Osteocyte (in vitro differentiated cells): ENCODE data around the gene GLIPR1L2. TPM values are rescaled to one million over a fixed set of nuclear protein-coding genes. Genes with fewer than 3 reads are reported as not detected.
"Not testable (repeated sequence)": the region's sequence is repeated elsewhere in the genome, so short reads cannot be mapped to it uniquely, and the experiment has no call there.

Experiments used
- DNase-seq: peaks from one replicate; pipeline ENCODE4 v3.0.0; 2021; ENCODE audit warnings: mixed read lengths; ENCODE audit not compliant: unreplicated experiment; ENCODE audit errors: extremely low spot score
- H3K27ac Mint-ChIP-seq: one replicate; pipeline ENCODE4 v1.8.0; 2021; ENCODE audit warnings: mild to moderate bottlenecking, mixed read lengths; ENCODE audit not compliant: unreplicated experiment
- H3K27me3 Mint-ChIP-seq: one replicate; pipeline ENCODE4 v1.8.0; 2021; ENCODE audit warnings: mixed read lengths; ENCODE audit not compliant: unreplicated experiment
- H3K36me3 Mint-ChIP-seq: one replicate; pipeline ENCODE4 v1.8.0; 2021; ENCODE audit warnings: mixed read lengths; ENCODE audit not compliant: unreplicated experiment
- H3K4me1 Mint-ChIP-seq: one replicate; pipeline ENCODE4 v1.8.0; 2021; ENCODE audit warnings: mixed read lengths; ENCODE audit not compliant: unreplicated experiment
- H3K4me3 Mint-ChIP-seq: one replicate; pipeline ENCODE4 v1.8.0; 2021; ENCODE audit warnings: mild to moderate bottlenecking, moderate library complexity, mixed read lengths; ENCODE audit not compliant: unreplicated experiment
- H3K9me3 Mint-ChIP-seq: one replicate; pipeline ENCODE4 v1.8.0; 2021; ENCODE audit warnings: mixed read lengths; ENCODE audit not compliant: unreplicated experiment
- CTCF ChIP-seq: fragments of 200-600 bp; sonication (generic); IDR thresholded peaks from 2 replicates; pipeline ENCODE4 v1.5.0; 2021; ENCODE audit warnings: antibody characterized with exemption, mild to moderate bottlenecking, moderate library complexity
- long read RNA-seq: library from polyadenylated mRNA; unstranded; transcript quantifications from one replicate; pipeline ENCODE4 v2.0.0, GENCODE V29; 2021
- total RNA-seq: library from RNA; stranded (reverse); gene quantifications from 2 replicates; pipeline ENCODE4 v1.2.1, GENCODE V29; 2021

The GLIPR1L2 gene
- total RNA-seq: 0.78 and 1.2 TPM in 2 replicates
- long read RNA-seq, transcript GLIPR1L2-201 (4 exons, 1,729 nt): major isoform, 5 of 6 reads
- long read RNA-seq, partial matches to known transcripts: 0 of 6 reads
- long read RNA-seq, other reads (novel, unspliced or antisense): 0 of 6 reads

GRCh38 chr12:75390899-75391538 is at the start of gene GLIPR1L2:
Gene GLIPR1L2, plus strand, starts transcription at chr12:75391089. Its CDS starts 28 bp downstream, at chr12:75391117.
- TF ChIP-seq CTCF: peak; percentile 88
- Mint-ChIP-seq H3K4me1 (peaks cover 36% of the 10 kb centered on the region), H3K27me3 (no peaks in the 10 kb centered on the region), H3K9me3 (no peaks in the 10 kb centered on the region), H3K36me3 (no peaks in the 10 kb centered on the region), H3K4me3 (peak within 1 kb of the TSS; percentile 85), H3K27ac (peak within 1 kb of the TSS; percentile 96)
- peak; percentile 98 for DNase-seq

DNA sequence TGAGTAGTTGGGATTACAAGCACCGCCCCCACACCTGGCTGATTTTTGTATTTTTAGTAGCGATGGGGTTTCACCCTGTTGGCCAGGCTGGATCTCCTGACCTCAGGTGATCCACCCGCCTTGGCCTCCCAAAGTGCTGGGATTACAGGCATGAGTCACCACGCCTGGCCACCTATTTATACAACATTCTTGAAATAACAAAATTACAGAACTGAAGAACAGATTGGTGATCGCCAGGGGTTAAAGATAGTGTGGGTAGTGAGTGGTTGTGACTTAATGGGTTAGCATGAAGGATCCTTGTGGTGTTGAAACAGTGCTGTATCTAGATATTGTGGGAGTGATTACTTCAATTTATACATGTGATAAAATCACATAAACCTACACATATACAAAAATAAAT is 49.0 kb upstream of the GLIPR1L2 start:
- Mint-ChIP-seq H3K4me1 (no peaks in the 10 kb centered on the region), H3K27me3 (peaks cover 10% of the 10 kb centered on the region), H3K4me3 (no peak overlapping the region), H3K9me3 (no peaks in the 10 kb centered on the region), H3K36me3 (peaks cover 3% of the 10 kb centered on the region), H3K27ac (no peak overlapping the region)
- DNase-seq: no peak
- TF ChIP-seq CTCF: no peak

DNA sequence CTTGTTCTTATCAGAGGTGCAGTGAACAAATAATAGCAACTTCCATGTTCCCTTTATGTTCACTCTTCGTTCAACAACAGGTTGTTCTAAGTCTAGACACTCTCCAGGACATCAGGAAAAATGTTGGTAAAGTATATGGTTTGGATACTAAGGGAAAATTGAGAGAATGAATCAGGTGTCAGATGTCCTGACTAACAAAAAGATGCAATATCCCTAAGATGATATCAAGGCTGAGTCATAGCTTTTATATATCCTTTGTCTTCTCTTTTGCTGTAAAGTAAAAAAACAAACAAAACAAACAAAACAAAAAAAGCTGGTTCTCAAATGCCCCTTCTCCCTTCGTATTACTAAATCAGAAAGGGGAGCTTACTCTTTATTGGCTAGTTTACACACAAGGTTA is 45.4 kb upstream of the GLIPR1L2 start:
- Mint-ChIP-seq H3K27me3 (peaks cover 6% of the 10 kb centered on the region), H3K4me3 (no peak overlapping the region), H3K4me1 (no peaks in the 10 kb centered on the region), H3K9me3 (no peaks in the 10 kb centered on the region), H3K36me3 (peaks cover 2% of the 10 kb centered on the region), H3K27ac (no peak overlapping the region)
- no peak for DNase-seq
- no peak for TF ChIP-seq CTCF

- not testable (repeated sequence) for DNase-seq, H3K4me3 Mint-ChIP-seq, H3K9me3 Mint-ChIP-seq, H3K4me1 Mint-ChIP-seq, H3K36me3 Mint-ChIP-seq, H3K27me3 Mint-ChIP-seq, H3K27ac Mint-ChIP-seq
These were observed 44.7 kb upstream of the GLIPR1L2 start for GRCh38 chr12:75346215-75346614.

DNA sequence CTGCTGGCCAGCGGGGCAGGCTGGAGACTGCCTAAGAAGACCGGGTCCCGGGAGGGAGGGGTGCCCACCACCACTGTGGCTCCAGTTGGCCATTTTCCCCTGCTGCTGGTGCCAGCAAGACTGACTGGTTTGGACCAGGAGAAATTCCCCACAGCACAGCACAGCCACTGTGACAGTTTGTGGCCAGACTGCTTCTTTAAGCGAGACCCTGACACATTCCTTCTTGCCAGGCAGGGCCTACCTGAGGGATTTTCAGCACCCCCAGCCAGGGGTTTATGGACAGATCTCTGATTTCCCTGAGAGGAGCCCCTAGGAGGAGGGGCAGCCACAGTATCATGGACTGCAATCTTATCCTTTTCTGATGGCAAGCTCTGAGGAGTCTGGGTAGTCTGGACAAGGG is 40.9 kb upstream of the GLIPR1L2 start:
- Mint-ChIP-seq H3K4me3 (no peak overlapping the region), H3K4me1 (no peaks in the 10 kb centered on the region), H3K36me3 (peaks cover 11% of the 10 kb centered on the region), H3K9me3 (peaks cover 18% of the 10 kb centered on the region), H3K27ac (no peak overlapping the region), H3K27me3 (peaks cover 4% of the 10 kb centered on the region)
- DNase-seq: no peak
- TF ChIP-seq CTCF: no peak
